HCEC 1CT (cell line): ENCODE results near the gene ADGRG2.

Experiments used
- DNase-seq: peaks from one replicate; pipeline ENCODE4 v3.0.0-alpha.2; 2017

ADGRG2 gene, protein sequence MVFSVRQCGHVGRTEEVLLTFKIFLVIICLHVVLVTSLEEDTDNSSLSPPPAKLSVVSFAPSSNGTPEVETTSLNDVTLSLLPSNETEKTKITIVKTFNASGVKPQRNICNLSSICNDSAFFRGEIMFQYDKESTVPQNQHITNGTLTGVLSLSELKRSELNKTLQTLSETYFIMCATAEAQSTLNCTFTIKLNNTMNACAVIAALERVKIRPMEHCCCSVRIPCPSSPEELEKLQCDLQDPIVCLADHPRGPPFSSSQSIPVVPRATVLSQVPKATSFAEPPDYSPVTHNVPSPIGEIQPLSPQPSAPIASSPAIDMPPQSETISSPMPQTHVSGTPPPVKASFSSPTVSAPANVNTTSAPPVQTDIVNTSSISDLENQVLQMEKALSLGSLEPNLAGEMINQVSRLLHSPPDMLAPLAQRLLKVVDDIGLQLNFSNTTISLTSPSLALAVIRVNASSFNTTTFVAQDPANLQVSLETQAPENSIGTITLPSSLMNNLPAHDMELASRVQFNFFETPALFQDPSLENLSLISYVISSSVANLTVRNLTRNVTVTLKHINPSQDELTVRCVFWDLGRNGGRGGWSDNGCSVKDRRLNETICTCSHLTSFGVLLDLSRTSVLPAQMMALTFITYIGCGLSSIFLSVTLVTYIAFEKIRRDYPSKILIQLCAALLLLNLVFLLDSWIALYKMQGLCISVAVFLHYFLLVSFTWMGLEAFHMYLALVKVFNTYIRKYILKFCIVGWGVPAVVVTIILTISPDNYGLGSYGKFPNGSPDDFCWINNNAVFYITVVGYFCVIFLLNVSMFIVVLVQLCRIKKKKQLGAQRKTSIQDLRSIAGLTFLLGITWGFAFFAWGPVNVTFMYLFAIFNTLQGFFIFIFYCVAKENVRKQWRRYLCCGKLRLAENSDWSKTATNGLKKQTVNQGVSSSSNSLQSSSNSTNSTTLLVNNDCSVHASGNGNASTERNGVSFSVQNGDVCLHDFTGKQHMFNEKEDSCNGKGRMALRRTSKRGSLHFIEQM

GRCh38 chrX:19121898-19122640 lies at the start of gene ADGRG2:
ADGRG2 (minus strand) TSS chrX:19122468; CDS start chrX:19068834, 53,634 bp downstream.
- no peak for DNase-seq

- no peak for DNase-seq
These were observed 46.3 kb upstream of the ADGRG2 start for GRCh38 chrX:19168609-19169008.

- DNase-seq = no peak
These were observed 40.6 kb upstream of the ADGRG2 start for GRCh38 chrX:19162851-19163250.

DNA sequence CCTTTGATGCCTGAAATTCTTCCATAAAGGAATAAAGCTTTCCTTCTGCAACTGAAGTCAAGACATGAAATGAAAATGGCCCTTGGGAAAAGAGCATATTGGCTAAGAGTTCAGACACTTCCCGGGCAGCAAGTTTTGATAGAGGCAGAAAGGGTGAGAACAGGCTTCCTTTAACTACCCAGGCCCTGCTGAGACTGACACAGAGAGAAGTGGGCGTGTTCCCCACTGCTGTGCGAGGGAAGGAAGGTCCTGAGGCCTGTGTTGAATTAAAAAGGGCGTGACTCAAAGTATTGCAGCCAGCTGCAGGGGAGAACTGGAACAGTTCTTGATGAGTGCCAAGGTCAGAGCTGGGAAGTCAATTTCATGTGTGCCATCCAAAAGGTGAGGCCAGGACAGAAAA lies 33.9 kb upstream of the ADGRG2 start:
- DNase-seq = no peak

DNA sequence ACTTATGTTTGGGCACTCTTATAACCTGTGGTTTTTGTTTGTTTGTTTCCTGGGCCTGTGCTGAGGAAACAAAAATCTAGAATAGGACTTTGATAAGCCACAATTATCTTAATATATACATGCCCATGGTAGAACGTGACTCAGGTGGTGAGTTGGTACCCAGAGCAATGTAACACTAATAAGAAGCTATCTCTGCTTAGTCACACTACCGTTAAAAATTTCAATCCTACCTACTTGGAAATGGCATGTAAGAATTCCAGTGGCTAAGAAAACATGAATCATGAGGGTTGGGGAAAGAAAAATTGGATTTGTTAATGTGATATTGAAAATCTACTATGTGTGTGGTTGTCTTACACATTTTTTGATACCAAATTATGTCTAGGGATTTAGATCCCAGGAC lies 30.5 kb upstream of the ADGRG2 start:
- no peak for DNase-seq

- DNase-seq = no peak
These were observed 14.8 kb upstream of the ADGRG2 start for GRCh38 chrX:19137067-19137466.

- DNase-seq = no peak
These were observed 11.5 kb upstream of the ADGRG2 start for GRCh38 chrX:19133784-19134183.

GRCh38 chrX:19133231-19133630 lies 11.0 kb upstream of the ADGRG2 start:
- no peak for DNase-seq

DNA sequence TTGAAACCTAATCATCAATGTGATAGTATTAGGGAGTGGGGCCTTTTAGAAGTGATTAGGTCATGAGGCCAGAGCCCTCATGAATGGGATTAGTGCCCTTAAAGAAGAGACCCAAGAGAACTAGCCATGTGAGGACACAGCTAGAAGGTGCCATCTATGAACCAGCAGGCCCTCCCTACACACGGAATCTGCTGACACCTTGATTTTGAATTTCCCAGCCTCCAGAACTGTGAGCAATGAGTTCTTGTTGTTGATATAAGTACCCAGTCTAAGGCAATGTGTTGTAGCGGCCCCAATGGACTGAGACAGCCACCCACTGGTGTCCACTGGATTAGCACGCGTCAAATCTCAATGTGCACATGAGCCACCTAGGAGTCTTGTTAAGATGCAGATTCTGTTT lies 8.4 kb upstream of the ADGRG2 start:
- DNase-seq = no peak

DNA sequence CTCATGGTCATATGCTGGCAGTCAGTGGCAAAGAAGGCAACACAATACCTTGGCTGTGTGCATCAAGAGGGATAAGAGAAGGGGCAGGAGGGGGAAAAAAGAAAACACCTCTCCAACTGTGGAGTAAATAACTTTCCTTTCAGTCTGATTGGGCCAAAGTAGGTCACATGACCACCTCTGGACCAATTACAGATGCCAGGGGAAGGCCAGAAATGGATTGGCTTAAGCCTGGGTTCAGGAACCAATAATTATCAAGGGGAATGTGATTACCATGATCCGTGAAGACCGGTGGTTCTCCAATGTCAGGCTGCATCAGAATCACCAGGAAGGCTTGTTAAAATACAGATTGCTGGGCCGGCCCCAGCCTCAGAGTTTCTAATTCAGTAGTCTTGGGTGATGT lies 7.4 kb upstream of the ADGRG2 start:
- DNase-seq = no peak

- DNase-seq = no peak
These were observed 5.4 kb upstream of the ADGRG2 start for GRCh38 chrX:19127649-19128168.

GRCh38 chrX:19122641-19123009 lies 357 bp upstream of the ADGRG2 start:
- no peak for DNase-seq

DNA sequence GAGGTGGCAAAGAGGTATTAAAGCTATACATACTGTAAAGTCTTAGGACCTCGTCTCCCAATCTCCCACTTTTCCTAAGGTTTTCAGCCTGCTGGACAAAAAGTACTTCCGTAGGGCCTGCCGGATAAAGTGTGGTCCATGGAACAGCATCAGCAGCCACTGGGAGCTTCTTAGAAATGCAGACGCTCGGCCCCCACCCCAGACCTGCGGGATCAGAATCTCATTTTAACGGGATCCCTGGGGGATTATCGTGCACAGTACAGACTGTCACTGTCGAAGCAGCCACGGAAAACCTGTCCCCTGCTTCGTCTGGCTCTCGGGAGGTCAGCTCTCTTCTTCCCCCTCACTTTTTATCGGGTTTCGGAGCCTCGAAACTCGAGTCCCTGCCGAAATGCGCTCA lies 802 bp downstream of the ADGRG2 start:
- DNase-seq = no peak

GRCh38 chrX:19110642-19111041 lies 11.6 kb downstream of the ADGRG2 start:
- no peak for DNase-seq

DNA sequence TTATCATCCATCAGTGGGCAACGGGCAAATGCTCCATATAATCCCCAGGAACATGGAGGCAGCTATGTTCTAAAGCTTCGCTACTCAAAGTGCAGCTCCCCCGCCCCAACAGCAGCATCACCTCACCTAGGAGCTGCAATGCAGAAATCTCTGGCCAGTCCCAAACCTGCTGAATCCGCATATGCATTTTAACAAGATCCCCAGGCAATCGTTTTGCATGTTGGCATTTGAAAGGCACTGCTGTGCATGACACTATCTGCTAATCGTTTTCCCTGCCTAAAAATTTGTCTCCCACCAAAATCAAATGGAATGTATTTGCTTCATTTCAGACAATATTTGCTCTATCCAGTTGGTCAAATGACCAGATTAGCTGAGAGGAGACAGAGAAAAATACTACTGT lies 15.2 kb downstream of the ADGRG2 start:
- DNase-seq = no peak

DNA sequence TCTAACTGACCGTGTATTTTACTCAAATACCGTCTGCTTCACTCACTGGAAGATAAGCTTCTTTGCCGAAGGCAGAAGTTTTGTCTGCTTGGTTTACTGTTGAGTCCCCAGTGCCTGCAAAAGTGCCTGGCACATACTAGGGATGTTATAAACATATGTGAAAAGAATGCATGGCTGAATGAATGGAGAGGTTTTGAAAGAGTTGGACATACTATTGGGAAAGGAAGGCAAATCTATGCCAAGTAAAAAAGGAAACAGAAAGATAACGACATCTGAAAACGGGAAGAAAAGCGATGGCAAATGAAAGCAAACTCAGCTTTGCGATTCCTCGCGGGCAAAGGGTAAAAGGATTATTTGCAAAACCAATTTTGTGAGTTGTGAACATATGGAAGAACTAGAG lies 21.7 kb downstream of the ADGRG2 start:
- DNase-seq = no peak

DNA sequence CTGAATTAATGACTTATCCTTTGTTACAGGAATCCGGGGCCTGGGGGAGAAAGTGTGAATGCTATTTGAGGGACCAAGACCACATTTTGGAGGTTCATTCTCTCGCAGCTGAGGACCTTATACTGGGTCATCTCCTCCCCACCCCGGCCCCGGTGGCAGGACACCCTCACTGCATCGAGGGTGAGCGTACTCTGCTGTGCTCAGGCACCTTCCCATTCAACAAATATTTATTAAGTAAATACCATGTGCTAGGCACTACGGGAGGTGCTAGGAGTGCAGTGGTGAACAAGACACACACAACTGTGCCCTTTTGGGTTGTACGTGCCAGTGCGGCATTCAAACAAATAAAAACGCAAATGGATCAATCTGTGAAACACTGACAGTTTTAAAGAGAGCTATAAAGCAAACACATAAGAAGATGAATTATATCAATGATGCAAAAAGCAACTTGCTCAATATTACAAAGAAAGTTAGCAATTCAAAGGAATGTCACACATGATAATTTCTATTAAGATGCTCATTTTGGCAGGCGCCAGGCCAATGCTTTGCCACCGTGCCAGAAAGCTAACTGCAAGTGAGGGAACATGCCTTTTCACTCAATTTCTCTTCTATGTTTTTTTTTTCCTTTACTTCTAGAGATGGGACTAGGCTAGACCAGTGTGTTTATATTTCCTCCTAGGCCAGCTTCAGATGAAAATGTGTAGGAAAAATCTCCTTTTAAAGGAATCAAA lies 24.6 kb downstream of the ADGRG2 start:
- no peak for DNase-seq

DNA sequence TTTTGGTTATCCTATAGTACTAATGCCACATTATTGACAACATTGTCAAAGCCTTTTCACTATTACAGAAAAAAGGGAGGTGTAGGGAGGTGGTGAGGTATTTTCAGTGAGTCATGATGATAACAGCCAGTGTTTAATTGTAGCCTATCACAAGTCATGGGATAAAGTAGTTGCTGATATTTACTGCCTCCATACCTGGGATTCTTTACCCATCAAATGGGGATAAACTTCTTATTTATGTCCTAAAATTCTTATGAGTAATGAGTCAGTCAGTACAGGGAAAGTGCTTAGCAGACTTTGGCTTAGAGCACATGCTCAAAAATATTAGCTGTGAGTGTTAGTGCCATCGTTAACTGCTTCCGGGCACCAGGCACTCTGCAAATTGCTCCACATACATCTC lies 25.7 kb downstream of the ADGRG2 start:
- DNase-seq = no peak

- DNase-seq = no peak
These were observed 27.6 kb downstream of the ADGRG2 start for GRCh38 chrX:19094654-19095053.

- no peak for DNase-seq
These were observed 30.7 kb downstream of the ADGRG2 start for GRCh38 chrX:19091596-19091995.

DNA sequence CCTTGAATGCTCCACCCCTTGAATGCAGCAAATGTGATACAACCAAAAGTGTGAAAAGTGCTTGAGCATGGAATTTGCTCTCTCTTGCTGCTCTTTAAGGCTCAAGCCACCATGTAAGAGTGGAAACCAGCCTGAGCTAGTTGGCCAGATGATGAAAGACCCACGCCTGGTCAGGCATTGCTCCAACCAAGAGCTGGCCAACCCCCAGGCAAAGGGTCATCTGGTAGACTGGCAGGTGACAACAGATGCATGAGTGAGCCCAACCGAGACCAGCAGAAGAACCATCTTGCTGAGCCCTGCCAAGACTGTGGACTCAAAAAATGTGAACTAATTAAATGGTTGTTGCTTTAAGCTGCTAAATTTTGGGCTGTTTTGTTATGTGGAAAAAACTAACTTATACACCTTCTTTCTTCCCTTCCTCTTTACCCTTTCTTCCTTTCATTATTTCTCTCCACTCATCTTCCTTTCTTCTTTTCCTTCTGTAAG lies 32.7 kb downstream of the ADGRG2 start:
- no peak for DNase-seq
